ENCODE results near the gene PLAC9.
"Not testable (repeated sequence)": the region's sequence is repeated elsewhere in the genome, so short reads cannot be mapped to it uniquely, and the experiment has no call there.

The PLAC9 gene

DNA sequence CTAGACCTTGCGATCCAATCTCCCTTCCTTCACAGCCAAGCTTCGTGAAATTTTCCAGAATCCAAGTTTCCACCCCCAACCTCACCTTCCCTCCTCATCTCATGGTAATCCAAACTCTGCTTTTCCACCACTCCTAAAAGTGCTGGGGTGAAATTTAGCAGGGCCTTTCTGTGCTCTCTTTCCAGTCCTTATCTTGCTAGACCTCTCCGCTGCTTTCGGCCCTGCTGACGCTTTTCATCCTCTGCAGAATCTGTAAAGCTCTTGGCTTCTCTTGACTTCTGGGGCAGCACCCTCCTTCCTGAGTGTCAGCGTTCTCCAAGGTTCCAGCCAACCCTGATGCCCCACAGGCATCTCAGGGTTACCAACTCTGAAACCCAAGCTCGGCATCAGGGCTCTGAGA lies 7.7 kb downstream of the PLAC9 start:
- DNase-seq = no peak

DNA sequence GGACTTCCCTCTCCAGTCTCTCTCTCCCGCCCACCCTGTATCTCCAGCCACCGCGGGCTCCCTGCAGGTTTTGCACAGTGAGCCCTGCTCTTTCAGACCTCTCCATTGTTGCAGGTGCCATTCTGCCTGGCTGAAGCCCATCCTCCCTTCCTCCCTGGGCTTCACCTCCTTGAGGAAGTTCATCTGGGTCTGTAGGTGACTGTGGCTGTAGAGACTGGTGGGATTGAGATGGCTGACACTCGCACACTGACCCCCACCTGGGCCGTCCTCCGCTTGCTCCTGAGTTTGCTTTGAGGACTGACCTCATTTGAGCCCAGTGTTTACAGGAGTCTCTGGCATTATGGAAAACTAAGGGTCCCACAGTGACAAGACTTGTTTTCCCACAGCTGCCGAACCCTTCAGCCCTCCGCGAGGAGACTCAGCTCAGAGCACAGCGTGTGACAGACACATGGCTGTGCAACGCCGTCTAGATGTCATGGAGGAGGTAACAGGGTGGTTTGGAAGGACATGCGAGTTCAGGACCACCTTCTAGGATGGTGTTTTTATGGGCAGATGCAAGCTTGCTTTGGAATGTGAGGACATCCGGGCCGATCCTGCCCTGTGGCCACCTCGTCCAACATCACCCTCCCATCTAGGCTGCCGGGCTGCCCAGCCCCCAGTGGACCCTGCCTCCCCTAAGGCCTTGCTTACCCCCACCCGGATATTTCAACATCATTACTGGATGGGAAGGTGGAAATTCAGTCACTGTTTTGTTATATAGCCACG lies 9.3 kb downstream of the PLAC9 start:
- DNase-seq = no peak

DNA sequence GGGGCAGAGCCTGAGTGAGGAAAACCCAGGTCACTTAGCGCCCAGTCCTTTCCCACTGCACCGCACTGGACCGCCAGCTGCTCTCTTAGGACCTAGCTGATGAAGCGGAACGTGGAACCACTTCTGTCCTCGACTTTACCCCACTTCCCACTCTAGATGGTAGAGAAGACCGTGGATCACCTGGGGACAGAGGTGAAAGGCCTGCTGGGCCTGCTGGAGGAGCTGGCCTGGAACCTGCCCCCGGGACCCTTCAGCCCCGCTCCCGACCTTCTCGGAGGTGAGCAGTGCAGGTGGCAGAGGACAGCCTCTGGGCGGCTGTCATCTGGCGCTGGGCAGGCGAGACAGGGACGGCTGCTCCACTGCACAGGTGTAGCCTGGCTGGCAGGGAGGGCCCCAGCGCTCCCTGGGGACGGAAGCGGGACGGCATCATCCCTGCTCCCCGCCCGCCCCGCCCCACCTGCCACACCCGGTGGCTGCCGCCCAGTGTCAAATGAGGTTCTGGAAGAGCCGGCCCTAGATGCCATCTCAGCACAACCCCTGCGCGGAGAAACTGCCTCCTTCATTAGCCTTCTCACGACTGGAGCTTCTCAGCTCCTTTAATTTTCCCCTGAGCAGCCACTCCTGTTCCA lies 11.7 kb downstream of the PLAC9 start:
- no peak for DNase-seq

DNA sequence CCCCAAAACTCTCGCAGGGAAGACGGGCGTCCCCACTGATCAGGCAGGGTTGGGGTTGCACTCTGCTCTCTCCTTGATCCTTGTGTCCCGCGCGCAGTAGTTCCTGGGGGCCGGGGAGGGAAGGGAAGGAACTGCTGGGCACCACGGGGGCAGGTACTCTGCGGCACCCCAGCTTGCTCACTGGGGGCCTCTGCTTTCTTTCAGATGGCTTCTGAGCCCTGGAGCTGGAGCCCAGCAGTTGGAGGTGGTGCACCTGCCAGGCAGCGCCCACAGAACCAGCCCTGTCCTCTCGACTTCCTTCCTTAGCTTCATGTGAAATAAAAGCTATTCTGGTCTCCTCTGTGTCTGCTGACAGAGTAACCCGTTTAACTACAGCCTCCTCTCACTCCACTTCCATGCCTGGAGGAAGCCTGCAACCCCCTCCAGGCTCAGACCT lies 12.2 kb downstream of the PLAC9 start:
- DNase-seq = no peak

DNA sequence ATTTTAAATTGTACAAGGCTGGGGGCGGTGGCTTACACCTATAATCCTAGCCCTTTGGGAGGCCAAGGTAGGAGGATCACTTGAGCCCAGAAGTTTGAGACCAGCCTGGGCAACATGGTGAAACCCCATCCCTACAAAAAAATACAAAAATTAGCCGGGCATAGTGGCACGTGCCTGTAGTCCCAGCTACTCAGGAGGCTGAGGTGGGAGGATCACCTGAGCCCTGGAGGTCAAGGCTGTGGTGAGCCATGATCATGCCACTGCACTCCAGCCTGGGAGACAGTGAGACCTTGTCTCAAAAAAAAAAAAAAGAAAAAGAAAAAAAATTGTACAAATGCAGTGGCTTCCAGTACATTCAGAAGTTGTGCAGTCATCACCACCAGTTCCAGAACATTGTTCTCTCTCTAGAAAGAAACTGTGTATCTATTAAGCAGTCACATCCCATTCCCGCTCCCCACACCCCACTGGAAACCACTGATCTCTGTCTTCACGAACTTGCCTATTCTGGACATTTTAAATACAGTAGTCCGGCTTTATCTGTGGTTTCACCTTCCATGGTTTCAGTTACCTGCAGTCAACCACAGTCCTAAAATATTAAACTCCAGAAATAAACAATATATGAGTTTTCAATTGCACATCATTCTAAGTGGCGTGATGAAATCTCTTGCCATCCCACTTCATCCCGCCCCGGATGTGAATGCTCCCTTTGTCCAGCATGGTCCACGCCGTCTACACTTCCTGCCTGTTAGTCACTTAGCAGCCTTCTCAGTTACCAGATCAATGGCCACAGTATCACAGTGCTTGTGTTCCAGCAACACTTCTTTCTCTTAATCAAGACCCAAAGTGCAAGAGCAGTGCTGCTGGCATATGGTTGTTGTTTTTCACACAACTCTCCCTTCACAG lies 13.1 kb downstream of the PLAC9 start:
- not testable (repeated sequence) for DNase-seq

DNA sequence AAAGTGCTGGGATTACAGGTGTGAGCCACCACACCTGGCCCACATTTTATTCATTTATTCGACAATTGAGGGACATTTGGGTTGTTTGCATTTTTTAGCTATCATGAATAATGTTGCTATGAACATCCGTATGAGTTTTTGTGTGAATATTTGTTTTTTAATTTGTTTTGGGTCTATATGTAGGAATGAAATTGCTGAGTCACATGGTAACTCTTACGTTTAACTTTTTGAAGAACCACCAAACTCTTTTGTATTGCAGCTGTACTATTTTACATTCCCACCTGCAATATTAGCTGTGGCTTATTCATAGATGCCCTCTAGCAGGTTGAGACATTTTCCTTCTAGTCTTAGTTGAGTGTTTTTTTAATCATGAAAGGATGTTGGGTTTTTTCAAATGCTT lies 14.4 kb downstream of the PLAC9 start:
- DNase-seq = no peak

DNA sequence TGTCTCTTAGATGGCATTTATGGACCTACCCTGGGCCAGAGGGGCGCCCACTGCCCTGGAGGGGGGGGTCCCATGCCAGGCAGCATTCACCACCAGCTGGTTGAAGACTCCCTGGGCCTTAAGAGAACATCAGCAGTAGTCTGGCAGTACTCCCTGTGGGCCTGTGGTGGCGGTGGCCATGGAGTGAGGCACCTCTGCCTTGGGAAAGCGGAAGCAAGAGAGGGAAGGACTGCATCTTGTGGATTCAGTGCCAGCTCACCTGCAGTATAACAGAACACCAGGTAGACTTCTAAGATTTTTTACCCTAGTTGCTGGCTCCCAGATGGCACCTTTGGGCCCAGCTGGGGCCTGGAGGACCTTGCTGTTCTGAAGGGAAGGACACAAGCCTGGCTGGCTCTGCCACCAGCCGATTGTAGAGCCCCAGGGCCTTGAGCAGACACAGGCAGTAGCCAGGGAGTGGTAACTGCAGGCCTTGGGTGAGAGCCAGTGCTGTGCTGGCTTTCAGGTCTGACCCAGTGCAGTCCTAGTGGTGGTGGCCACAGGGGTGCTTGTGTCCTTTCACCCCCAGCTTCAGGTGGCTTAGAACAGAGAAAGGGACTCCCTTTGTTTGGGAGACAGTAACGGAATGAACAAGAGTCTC lies 15.8 kb downstream of the PLAC9 start:
- DNase-seq = no peak

DNA sequence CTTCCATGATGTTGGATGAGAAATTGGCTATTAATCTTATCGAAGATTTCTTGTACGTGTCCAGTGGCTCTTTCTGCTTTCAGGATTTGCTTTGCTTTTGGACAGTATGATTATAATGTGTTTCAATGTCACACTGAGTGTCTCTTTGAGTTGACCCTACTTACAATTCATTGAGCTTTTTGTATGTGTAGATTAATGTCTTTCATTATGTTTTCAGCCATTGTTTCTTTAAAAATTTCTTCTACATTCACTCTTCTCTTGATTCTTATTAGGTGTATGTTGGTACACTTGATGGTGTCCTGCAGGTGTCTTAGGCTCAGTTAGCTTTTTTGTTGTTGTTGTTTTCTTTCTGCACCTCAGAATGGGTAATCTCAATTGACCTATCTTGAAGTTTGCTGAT lies 16.6 kb downstream of the PLAC9 start:
- no peak for DNase-seq

DNA sequence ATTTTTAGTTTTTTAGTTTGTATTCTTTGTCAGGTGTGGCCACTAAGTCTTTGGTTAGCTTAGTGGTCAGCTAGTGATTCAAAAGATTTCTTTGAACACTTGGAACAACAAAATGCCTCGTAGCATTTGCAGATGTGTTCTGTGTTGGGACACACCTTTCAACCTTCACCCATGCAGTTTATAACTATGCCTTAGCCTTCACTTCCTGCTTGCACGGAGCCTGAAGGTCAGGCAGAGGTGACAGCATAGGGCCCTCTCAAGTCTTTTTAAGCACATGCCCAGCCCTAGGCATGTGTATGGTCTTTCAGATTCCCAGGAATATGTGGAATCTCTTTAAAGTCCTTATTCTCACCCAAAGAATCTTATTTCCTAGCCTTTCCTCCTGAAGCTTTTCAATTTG lies 17.6 kb downstream of the PLAC9 start:
- no peak for DNase-seq

DNA sequence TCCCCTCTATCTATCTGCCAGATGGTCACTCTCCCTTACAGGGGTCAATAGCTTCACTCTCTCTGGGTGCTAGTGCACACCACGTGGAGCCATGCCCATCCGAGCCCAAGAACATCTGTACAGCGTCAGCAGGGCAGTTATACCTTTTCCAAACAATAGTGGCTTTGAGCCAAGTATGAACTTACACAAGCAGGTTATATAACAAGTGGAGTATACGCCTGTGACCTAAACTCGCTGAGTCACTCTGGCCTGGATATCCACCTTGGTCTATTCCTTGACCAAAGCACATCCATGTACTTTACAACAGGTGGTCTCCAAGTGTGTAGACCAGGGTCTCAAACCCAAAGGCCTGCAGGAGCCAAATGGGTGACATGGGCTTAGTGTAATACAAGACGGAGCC lies 20.3 kb downstream of the PLAC9 start:
- no peak for DNase-seq

DNA sequence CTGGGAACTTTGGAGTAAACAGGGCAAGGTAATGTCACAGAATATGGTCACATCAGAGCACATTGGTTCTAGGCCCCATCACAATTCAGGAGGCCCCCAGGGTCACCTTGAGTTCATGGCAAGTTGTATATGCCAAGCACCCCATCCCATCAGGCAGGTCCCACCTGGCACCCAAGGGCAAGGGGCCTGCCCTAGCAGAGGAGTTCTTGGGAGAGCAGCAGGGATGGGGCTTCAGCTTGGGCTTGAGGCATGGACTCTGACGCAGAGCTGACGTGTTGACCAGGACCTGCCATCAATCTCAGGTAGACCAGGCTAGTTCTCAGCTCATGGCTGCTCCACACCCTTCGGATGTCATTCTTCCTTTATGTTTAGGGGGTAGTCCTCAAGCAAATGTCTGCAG lies 20.9 kb downstream of the PLAC9 start:
- DNase-seq = no peak

DNA sequence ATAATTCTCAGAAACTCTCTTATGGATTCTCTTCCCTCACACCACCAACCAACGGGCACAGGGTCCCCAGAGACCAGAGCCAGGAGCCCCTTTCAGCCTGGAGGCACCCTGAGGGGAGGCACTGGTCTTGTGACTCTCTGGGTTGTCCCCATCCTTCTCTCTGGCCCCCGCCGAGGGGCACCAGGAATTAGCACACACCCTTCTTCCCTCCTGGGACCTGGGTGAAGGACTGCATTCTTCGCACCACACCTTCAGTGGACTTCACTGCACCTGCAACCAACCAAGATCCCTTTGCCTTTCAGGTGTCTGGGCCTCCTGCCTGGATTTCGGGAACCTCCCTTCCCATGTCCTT lies 22.1 kb downstream of the PLAC9 start:
- DNase-seq = no peak

DNA sequence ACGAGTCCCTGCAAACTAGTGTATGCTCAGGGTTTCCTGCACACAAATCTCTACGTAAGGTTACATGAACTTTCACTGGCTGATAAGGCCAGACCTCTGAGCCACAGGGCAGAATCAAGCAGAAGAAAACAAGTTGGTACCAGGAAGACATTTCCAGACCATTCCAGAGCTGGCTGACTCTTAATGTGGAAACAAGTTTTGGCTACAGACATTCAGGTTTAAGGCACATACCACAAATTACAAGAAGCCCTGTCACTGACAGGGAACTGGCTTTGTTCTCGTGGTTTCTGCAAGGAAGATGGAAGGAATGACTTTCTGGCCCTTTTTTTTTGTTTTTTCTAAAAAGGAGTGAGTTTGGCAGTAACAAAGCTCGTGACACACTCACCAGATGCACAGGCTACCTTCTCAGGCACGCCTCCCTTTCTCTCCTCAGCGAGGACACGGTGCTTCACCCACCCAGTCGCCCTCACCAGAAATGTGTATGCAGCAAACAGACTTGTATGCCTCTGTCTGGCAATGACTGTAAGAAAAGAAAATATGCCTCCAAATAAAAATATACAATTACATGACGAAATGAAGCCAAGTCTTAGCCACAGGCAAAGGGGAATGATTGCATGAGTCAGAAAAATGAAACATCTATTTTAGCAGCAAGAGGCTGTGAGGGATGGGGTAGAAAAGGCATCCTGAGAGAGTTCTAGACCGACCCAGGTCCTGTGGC lies 22.6 kb downstream of the PLAC9 start:
- no peak for DNase-seq

DNA sequence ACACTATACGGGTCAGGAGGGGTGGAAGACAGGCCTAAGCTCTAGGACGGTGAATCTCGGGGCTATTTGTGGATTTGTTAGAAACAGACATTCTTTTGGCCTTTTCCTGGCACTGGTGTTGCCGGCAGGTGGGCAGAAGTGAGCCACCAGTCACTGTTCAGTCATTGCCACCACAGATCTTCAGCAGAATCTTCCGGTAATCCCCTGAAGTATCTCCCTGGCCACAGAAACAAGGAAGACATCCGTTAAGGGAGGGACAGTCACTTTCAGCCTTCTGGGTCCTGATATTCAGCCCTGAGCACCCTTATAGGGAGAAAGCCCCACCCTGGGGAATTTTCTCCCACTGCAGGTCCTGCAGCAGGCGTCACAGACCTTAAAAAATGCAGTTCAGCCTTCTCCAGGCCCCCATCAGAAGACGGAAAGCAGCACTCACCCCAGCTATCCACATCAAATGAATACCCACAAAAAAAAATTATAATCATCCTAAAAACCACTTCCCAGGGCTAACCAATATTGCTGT lies 23.2 kb downstream of the PLAC9 start:
- DNase-seq = no peak

DNA sequence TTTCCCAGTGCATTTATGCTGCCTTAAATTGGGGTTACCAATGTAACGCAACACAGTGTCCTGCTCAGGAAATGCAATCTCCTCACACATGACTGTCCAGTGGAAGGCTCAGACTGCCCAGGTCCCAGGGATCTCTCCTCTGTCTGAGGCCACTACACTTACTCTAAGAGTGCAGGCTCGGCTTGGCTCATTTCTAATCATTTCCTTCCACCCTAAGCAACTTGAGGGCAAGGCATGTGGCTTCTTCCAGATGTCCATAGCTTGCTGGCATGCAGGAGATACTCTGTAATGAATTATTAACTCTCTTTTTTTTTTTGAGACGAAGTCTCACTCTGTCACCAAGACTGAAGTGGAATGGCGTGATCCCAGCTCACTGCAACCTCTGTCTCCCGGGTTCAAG lies 23.7 kb downstream of the PLAC9 start:
- no peak for DNase-seq

DNA sequence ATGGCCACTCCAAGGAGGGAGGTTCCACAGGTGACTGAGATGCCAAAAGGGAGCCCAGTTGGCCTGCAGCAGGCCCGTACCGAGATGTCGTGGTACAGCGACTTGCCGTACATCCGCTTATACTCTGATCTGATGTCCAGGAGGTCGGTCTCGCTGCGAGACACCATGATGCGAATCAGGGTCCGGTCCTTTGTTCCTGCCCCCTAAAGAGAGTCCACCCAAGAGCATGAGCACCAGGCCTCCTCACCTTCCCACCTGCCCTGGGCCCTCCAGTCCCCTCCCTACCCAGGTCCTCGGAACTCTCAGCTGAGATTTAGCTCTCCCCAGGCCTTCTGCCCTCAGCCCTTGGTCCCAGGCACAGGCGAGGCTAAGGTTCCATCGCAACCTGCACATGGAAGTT lies 25.0 kb downstream of the PLAC9 start:
- DNase-seq = no peak

DNA sequence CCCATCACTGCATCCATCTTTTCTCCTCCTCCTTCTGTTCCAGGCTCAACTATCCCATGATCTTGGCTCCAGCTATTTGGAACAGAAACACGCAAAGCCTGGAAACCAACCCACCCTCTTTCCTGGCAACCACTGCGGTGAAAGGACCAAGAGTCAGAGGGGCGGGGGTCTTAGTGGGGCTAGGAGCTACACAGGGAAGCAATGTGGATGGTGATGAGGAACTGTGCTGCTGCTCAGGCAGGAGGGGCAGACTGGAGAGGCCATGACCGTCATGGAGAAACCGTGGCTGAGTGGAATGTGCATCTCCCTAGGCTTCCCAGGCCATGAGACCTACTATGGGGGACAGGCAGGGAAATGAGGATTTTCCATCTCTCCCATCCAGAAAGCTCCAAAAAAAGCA lies 25.6 kb downstream of the PLAC9 start:
- DNase-seq = no peak

DNA sequence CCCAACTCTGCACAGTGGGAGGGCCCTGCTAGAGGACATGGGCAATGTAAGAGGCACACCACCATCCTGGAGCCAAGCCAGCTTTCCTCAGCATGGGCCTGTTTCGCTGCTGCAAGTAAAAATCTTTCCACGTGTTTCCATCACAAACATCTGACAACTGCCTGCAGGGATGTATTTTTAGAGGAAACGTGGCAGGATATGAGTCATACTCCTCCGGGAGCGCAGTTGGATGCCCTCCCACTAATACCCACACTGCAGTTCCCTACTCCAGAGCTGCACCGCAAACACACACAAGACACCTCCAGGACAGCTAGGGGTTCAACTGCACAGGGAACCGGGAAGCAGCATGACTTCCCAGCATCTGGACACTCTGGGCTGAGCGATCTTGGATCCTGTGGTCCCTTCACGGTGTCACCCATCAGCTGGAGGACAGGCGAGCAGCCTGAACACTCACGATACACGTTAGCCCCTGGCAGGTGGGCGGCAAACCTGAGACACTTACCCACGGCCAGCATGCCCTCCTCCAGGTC lies 26.1 kb downstream of the PLAC9 start:
- DNase-seq = no peak

DNA sequence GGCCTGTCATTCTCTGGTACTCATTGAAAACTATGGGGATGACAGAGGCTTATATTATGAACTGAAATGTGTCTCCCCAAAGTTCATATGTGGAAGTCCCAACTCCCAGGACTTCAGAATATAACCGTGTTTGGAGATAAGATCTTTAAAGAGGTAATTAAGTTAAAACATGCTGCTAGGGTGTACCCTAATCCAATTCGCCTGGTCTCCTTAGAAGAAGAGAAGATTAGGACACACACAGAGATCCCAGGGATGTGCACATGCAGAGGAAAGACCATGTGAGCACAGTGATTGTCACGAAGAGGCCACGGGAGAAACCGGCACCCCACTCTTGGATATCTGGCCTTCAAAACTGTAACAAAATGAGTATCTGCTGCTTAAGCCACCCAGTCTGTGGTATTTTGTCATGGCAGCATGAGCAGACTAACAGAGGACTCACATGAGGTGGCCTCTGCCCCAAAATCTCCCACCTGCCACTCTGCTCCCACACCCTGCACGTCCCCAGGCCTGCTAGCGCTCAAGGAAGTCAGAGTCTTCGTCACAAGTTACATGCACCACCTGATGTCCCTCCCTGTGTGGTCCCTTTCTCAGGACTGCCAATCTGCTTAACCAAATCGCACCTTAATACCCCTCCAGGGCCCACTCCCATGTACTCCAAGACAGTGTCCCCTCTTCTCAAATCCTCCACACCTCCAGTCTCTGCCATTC lies 26.8 kb downstream of the PLAC9 start:
- no peak for DNase-seq

DNA sequence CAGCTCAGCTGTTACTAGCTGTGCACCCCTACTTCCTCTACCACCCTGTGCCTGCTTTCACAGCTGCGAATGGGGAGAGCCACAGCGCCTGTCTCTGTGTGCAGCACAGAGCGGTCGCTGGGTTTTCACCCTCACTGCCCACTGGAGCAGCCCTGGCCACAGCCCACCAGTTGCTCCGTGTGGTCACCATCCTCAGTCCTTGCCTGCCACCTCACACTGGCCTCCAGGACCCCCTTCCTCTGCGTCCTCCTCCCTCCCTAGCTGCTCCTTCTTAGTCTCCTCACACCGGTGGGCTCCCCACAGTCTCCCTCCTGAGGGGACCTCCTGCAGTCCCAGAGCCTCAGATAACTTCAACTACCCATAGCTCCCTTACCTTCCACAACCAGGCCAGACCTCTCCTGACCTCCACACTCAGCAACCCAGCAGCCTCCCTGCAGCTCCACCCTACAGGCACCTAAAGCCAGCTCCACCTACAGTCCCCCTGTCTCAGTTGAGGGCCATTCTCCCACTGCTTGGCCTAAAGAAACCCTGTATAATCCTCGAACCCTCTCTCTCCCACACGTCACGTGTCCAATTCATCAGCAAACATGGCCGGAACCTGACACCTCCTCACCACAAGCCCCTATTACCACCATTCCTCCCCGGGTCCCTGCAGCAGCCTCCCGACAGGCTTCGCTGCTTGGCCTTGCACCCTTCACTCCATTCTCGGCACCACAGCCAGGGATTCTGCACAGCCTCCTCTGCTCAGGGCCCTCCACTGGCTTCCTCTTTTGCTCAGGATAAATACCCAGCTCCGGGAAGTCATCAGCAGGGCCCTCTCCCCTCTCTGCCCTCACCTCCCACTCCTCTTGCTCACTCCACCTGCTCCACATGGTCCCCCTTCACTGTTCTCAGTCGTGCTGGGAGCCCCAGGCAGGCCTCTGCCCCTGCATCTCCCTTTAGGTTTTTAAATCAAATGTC lies 28.1 kb downstream of the PLAC9 start:
- DNase-seq = no peak

Data from NCI-H1436 (cell line).